Measurements from ENCODE around the gene STK39.

DNA sequence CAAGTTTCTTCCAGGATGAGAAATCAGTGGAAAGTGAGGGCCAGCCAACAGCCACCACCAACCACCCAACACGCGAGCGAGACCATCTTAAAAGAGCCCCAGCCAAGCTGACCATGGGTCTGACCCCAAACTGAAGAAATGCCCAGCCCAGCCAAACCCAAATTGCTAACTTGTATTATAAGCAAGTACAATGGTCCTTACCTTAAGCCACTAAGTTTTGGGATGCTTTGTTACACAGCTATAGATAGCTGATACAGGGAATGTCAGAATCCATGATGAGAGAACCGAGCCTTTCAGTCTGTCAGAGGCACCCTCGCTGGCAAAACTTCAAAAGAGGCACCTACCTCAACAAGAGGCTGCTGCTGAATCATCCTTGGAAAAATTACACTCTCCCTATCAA lies 17.0 kb downstream of the STK39 start:
- TF ChIP-seq EZH2 (IDR thresholded peaks at IDR 0.05; ENCODE audit: borderline replicate concordance, insufficient read depth, low read length, poor library complexity, severe bottlenecking) (no peak), POLR2AphosphoS5 (IDR thresholded peaks at IDR 0.05) (no peak), EP300 (conservative IDR thresholded peaks at IDR 0.05; ENCODE audit: poor library complexity, severe bottlenecking) (no peak), SMC3 (conservative IDR thresholded peaks at IDR 0.05; ENCODE audit: poor library complexity) (no peak), TAF1 (IDR thresholded peaks at IDR 0.05; ENCODE audit: low read depth) (no peak), RAD21 (conservative IDR thresholded peaks at IDR 0.05) (no peak), MXI1 (conservative IDR thresholded peaks at IDR 0.05; ENCODE audit: poor library complexity, severe bottlenecking) (no peak)
- TF ChIP-seq, protein P1, sequence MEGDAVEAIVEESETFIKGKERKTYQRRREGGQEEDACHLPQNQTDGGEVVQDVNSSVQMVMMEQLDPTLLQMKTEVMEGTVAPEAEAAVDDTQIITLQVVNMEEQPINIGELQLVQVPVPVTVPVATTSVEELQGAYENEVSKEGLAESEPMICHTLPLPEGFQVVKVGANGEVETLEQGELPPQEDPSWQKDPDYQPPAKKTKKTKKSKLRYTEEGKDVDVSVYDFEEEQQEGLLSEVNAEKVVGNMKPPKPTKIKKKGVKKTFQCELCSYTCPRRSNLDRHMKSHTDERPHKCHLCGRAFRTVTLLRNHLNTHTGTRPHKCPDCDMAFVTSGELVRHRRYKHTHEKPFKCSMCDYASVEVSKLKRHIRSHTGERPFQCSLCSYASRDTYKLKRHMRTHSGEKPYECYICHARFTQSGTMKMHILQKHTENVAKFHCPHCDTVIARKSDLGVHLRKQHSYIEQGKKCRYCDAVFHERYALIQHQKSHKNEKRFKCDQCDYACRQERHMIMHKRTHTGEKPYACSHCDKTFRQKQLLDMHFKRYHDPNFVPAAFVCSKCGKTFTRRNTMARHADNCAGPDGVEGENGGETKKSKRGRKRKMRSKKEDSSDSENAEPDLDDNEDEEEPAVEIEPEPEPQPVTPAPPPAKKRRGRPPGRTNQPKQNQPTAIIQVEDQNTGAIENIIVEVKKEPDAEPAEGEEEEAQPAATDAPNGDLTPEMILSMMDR (IDR thresholded peaks at IDR 0.05; ENCODE audit: poor library complexity, severe bottlenecking): no peak
- TF ChIP-seq, protein P2, sequence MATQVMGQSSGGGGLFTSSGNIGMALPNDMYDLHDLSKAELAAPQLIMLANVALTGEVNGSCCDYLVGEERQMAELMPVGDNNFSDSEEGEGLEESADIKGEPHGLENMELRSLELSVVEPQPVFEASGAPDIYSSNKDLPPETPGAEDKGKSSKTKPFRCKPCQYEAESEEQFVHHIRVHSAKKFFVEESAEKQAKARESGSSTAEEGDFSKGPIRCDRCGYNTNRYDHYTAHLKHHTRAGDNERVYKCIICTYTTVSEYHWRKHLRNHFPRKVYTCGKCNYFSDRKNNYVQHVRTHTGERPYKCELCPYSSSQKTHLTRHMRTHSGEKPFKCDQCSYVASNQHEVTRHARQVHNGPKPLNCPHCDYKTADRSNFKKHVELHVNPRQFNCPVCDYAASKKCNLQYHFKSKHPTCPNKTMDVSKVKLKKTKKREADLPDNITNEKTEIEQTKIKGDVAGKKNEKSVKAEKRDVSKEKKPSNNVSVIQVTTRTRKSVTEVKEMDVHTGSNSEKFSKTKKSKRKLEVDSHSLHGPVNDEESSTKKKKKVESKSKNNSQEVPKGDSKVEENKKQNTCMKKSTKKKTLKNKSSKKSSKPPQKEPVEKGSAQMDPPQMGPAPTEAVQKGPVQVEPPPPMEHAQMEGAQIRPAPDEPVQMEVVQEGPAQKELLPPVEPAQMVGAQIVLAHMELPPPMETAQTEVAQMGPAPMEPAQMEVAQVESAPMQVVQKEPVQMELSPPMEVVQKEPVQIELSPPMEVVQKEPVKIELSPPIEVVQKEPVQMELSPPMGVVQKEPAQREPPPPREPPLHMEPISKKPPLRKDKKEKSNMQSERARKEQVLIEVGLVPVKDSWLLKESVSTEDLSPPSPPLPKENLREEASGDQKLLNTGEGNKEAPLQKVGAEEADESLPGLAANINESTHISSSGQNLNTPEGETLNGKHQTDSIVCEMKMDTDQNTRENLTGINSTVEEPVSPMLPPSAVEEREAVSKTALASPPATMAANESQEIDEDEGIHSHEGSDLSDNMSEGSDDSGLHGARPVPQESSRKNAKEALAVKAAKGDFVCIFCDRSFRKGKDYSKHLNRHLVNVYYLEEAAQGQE (IDR thresholded peaks at IDR 0.05; ENCODE audit: borderline replicate concordance): no peak
